CD14-positive monocyte (primary cell): ENCODE results near the gene SLC24A3. TPM values are rescaled to one million over a fixed set of nuclear protein-coding genes. Genes with fewer than 3 reads are reported as not detected.

Experiments used
- DNase-seq, 3 donors: peaks; one replicate each; pipeline ENCODE4 v3.0.0-alpha.2; 2011 to 2022
- H2AFZ ChIP-seq: 2 replicates; pipeline ENCODE4 v1.6.0; 2012; ENCODE audit warnings: mild to moderate bottlenecking, low read depth, low read length, inconsistent platforms; ENCODE audit not compliant: insufficient read depth, poor library complexity, severe bottlenecking
- H3K27ac ChIP-seq, 2 donors: 1 replicate in 1 of 2; 2 replicates in 1 of 2; pipeline ENCODE4 v1.5.1; 2012 to 2013; ENCODE audit warnings: low read length in 2 of 2, control low read depth in 1 of 2, inconsistent platforms in 1 of 2, low read depth in 1 of 2, mild to moderate bottlenecking in 1 of 2
- H3K27me3 ChIP-seq, 2 donors: one replicate each; pipeline versions ENCODE4 v1.6.0 to v1.6.1; 2011 to 2013; ENCODE audit warnings: low read length in 2 of 2; ENCODE audit not compliant: control insufficient read depth in 2 of 2, insufficient read depth in 2 of 2
- H3K36me3 ChIP-seq, 2 donors: replicated peaks in 1 of 2; 1 replicate in 1 of 2; 2 replicates in 1 of 2; pipeline versions ENCODE4 v1.5.1 to v1.6.1; 2012 to 2013; ENCODE audit warnings: low read length in 2 of 2, control low read depth in 1 of 2, inconsistent platforms in 1 of 2, mild to moderate bottlenecking in 1 of 2; ENCODE audit not compliant: insufficient read depth in 2 of 2, control insufficient read depth in 1 of 2
- H3K4me1 ChIP-seq, 2 donors: 1 replicate in 1 of 2; 2 replicates in 1 of 2; pipeline versions ENCODE4 v1.5.1 to v1.6.1; 2012 to 2013; ENCODE audit warnings: low read length in 2 of 2, control low read depth in 1 of 2, inconsistent platforms in 1 of 2, mild to moderate bottlenecking in 1 of 2, moderate library complexity in 1 of 2; ENCODE audit not compliant: insufficient read depth in 2 of 2, control insufficient read depth in 1 of 2
- H3K4me2 ChIP-seq: replicated peaks from 2 replicates; pipeline ENCODE3; 2012; ENCODE audit warnings: low read length, moderate library complexity, mild to moderate bottlenecking; ENCODE audit not compliant: poor library complexity, severe bottlenecking; ENCODE audit errors: extremely low read depth
- H3K4me3 ChIP-seq, 3 experiments: fragments of 200-600 bp in 1 of 3; sonication (generic) in 1 of 3; replicated peaks in 1 of 3; 1 replicate in 2 of 3; 2 replicates in 1 of 3; pipeline ENCODE4 v1.5.1; 2011 to 2013; ENCODE audit warnings: low read length in 3 of 3, mild to moderate bottlenecking in 3 of 3, control low read depth in 2 of 3, low read depth in 2 of 3, inconsistent platforms in 1 of 3, moderate library complexity in 1 of 3
- H3K79me2 ChIP-seq: 2 replicates; pipeline ENCODE4 v1.6.0; 2012; ENCODE audit warnings: mild to moderate bottlenecking, control low read depth, inconsistent platforms, low read length, moderate library complexity; ENCODE audit not compliant: insufficient read depth
- H3K9ac ChIP-seq: 2 replicates; pipeline ENCODE4 v1.6.0; 2017; ENCODE audit warnings: low read length, mild to moderate bottlenecking; ENCODE audit not compliant: insufficient read depth, poor library complexity, severe bottlenecking
- H3K9me3 ChIP-seq, 2 donors: replicated peaks in 1 of 2; 1 replicate in 1 of 2; 2 replicates in 1 of 2; pipeline versions ENCODE4 v1.5.1 to v1.6.1; 2012 to 2013; ENCODE audit warnings: low read length in 2 of 2, control low read depth in 1 of 2; ENCODE audit not compliant: control insufficient read depth in 1 of 2, insufficient read depth in 1 of 2
- H4K20me1 ChIP-seq: 2 replicates; pipeline ENCODE4 v1.6.0; 2012; ENCODE audit warnings: mild to moderate bottlenecking, low read length, control low read depth, moderate library complexity; ENCODE audit not compliant: insufficient read depth
- H3K27ac Mint-ChIP-seq, 7 donors: one replicate each; pipeline ENCODE4 v1.8.0; 2020; ENCODE audit warnings: mild to moderate bottlenecking in 7 of 7, mixed read lengths in 7 of 7, moderate library complexity in 6 of 7, inconsistent platforms in 2 of 7
- H3K27me3 Mint-ChIP-seq, 3 donors: one replicate each; pipeline ENCODE4 v1.8.0; 2021 to 2022; ENCODE audit warnings: low read depth in 3 of 3, mild to moderate bottlenecking in 3 of 3, mixed read lengths in 3 of 3, moderate library complexity in 3 of 3, inconsistent platforms in 1 of 3
- H3K36me3 Mint-ChIP-seq, 2 donors: one replicate each; pipeline ENCODE4 v1.8.0; 2020; ENCODE audit warnings: mixed read lengths in 2 of 2, inconsistent platforms in 1 of 2, mild to moderate bottlenecking in 1 of 2
- H3K4me1 Mint-ChIP-seq: one replicate; pipeline ENCODE4 v1.8.0; 2020; ENCODE audit warnings: mild to moderate bottlenecking, mixed read lengths
- H3K4me3 Mint-ChIP-seq, 2 donors: one replicate each; pipeline ENCODE4 v1.8.0; 2020; ENCODE audit warnings: mild to moderate bottlenecking in 2 of 2, mixed read lengths in 2 of 2, moderate library complexity in 1 of 2
- H3K9me3 Mint-ChIP-seq, 7 donors: one replicate each; pipeline ENCODE4 v1.8.0; 2020 to 2022; ENCODE audit warnings: mixed read lengths in 7 of 7, mild to moderate bottlenecking in 6 of 7, moderate library complexity in 6 of 7, inconsistent platforms in 2 of 7
- CTCF ChIP-seq: fragments of 200-600 bp; IDR thresholded peaks from one replicate; pipeline ENCODE4 v1.8.0; 2022; ENCODE audit warnings: antibody characterized with exemption, mild to moderate bottlenecking
- WGBS: methylation state at CpG from one replicate; pipeline ENCODE4 v1.1.5; 2013; ENCODE audit warnings: missing lambda C conversion rate; ENCODE audit not compliant: insufficient coverage; 5-methylcytosine and 5-hydroxymethylcytosine counted together
- intact Hi-C, 2 donors: fragments of 100-400 bp; cut with micrococcal nuclease; formaldehyde crosslinking; loops; one replicate each; pipeline versions ENCODE4 v1.15.0 to v1.15.1; 2023
- polyA plus RNA-seq, 3 donors: library from polyadenylated mRNA; depleted of rRNA in 1 of 3; unstranded in 2 of 3; stranded (reverse) in 1 of 3; fragments of 300-500 nt in 2 of 3; fragments of >200 nt in 1 of 3; fragmentation: Illumina TruSeq in 2 of 3; gene quantifications; 1 replicate in 2 of 3; 2 replicates in 1 of 3; pipeline ENCODE4 v1.2.3, GENCODE V29; 2012 to 2021

SLC24A3 gene
- polyA plus RNA-seq, 3 donors, result 0.04 to 0.08 TPM; not detected in 1

GRCh38 chr20:19662637-19662995 lies 450.2 kb downstream of the SLC24A3 start:
- H3K9me3 Mint-ChIP-seq, result peaks cover 0 to 3% (median 0%) of the 10 kb centered on the region in 7 donors
- H3K27ac ChIP-seq, result no peak overlapping the region
- peaks cover 9 to 10% of the 10 kb centered on the region in 2 donors for H3K4me1 ChIP-seq
- peak; percentile 59 for TF ChIP-seq CTCF
- no peaks in the 10 kb centered on the region for H4K20me1 ChIP-seq
- peak overlapping the region in 1 of 7 donors; percentile 67 for H3K27ac Mint-ChIP-seq
- peaks cover 12% of the 10 kb centered on the region for H3K4me1 Mint-ChIP-seq
- H3K4me3 ChIP-seq, result no peak overlapping the region
- H3K36me3 Mint-ChIP-seq, result no peaks in the 10 kb centered on the region
- DNase-seq, result no peak
- peaks cover 4 to 10% (median 8%) of the 10 kb centered on the region in 3 donors for H3K27me3 Mint-ChIP-seq
- no peak overlapping the region for H3K4me2 ChIP-seq
- no peak overlapping the region for H3K9ac ChIP-seq
- no peak overlapping the region for H2AFZ ChIP-seq
- H3K27me3 ChIP-seq, result no peaks in the 10 kb centered on the region
- 58% methylated on average over 4 of the region's 9 CpGs for WGBS
- H3K79me2 ChIP-seq, result no peaks in the 10 kb centered on the region
- intact Hi-C loops, result loop anchor here (1.0 to 5.0 kb wide), 4 partner anchors 34 to 455 kb away; no protein-coding TSS in a partner anchor
- no peaks in the 10 kb centered on the region for H3K36me3 ChIP-seq
- H3K4me3 Mint-ChIP-seq, result no peak overlapping the region
- no peaks in the 10 kb centered on the region for H3K9me3 ChIP-seq

GRCh38 chr20:19668418-19668817 lies 456.0 kb downstream of the SLC24A3 start:
- H3K9me3 ChIP-seq, result no peaks in the 10 kb centered on the region
- peaks cover 0 to 4% (median 3%) of the 10 kb centered on the region in 3 donors for H3K27me3 Mint-ChIP-seq
- H3K27me3 ChIP-seq, result no peaks in the 10 kb centered on the region
- H3K9me3 Mint-ChIP-seq, result peaks cover 0 to 5% (median 0%) of the 10 kb centered on the region in 7 donors
- no peaks in the 10 kb centered on the region for H4K20me1 ChIP-seq
- peak; percentile 29 to 50 (median 50) for DNase-seq
- H3K4me2 ChIP-seq, result no peak overlapping the region
- TF ChIP-seq CTCF, result no peak
- peaks cover 28 to 29% of the 10 kb centered on the region in 2 donors for H3K4me1 ChIP-seq
- no peaks in the 10 kb centered on the region for H3K36me3 ChIP-seq
- H3K4me1 Mint-ChIP-seq, result peaks cover 36% of the 10 kb centered on the region
- peak overlapping the region; percentile 12 for H2AFZ ChIP-seq
- peak overlapping the region in 6 of 7 donors; percentile 10 to 88 (median 68) for H3K27ac Mint-ChIP-seq
- no peaks in the 10 kb centered on the region for H3K36me3 Mint-ChIP-seq
- no peaks in the 10 kb centered on the region for H3K79me2 ChIP-seq
- H3K4me3 Mint-ChIP-seq, result no peak overlapping the region
- no CpG with 5 or more reads among the region's 3 CpGs for WGBS
- no peak overlapping the region for H3K4me3 ChIP-seq
- no peak overlapping the region for H3K9ac ChIP-seq
- no peak overlapping the region for H3K27ac ChIP-seq
- intact Hi-C loops, result no loop called here
